Kidney epithelial cell (primary cell): ENCODE results near the gene DLEC1. TPM values are rescaled to one million over a fixed set of nuclear protein-coding genes. Genes with fewer than 3 reads are reported as not detected.
"Not testable (repeated sequence)": the region's sequence is repeated elsewhere in the genome, so short reads cannot be mapped to it uniquely, and the experiment has no call there.

Experiments
- DNase-seq: peaks from one replicate; pipeline ENCODE4 v3.0.0-alpha.2; 2010; ENCODE audit warnings: low read depth
- H3K27me3 ChIP-seq: 2 replicates; pipeline ENCODE4 v1.6.0; 2011; ENCODE audit warnings: low read length; ENCODE audit not compliant: control insufficient read depth, insufficient read depth
- H3K36me3 ChIP-seq: 2 replicates; pipeline ENCODE4 v1.5.1; 2011; ENCODE audit warnings: low read length; ENCODE audit not compliant: control insufficient read depth, insufficient read depth
- H3K4me3 ChIP-seq: 2 replicates; pipeline ENCODE4 v1.5.1; 2011; ENCODE audit warnings: low read depth, mild to moderate bottlenecking, control low read depth, low read length
- CTCF ChIP-seq: IDR thresholded peaks from 2 replicates; pipeline ENCODE4 v1.5.1; 2011; ENCODE audit warnings: mild to moderate bottlenecking, moderate library complexity, low read length, control low read depth, inconsistent platforms; ENCODE audit not compliant: insufficient read depth, poor library complexity, severe bottlenecking
- total RNA-seq: library from RNA; depleted of rRNA; stranded (reverse); fragments of >200 nt; gene quantifications from 2 replicates; pipeline ENCODE4 v1.2.3, GENCODE V29; 2015

DLEC1 gene
- total RNA-seq, 1 donor from 2014 or later, result 0.17 TPM

DNA sequence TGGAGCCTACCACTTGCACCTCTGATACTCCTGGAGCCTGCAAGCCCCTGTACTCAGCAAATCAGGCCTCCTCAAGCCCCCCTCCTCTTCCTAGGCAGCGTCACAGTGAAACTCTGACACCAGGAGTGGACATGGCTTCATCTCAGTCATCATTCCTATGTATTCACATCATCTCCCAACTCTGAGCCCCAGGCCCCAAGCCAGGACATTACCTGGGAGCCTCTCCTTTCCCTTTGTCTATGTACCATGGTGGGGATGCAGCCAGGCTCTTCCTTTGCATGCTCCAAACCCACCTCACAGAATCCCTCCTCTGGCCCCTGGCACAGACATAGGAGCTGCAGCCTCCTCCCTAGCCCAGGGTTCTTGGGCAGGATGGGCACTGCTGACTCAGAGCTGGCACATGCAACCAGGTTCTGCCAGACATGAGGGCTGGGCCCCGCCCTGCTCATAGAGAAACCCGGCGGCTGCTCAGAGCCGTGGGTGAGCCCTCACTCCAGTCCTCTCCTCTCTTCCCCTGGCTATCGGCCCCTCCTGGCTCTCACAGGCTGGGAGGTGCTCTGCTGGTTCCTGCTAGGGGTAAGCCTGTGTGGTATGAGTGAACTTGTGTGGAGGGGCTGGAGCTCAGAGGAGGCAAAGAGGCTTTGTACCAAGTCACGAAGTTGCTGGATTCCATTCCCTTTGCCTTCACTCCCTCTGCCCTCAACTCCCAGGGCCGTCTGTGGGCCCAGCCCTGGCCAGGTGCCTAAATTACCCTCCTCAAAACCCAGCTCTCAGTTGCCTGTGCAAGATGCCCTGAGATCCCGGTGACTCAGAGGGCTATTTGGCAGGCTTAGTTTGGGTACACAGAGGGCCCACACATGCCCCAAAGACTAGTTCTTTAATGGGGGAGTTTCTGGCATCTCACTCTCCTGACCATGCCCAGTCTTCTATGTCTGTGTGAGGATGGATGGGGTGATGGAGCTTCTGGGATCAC is 7.7 kb upstream of the DLEC1 start:
- Histone ChIP-seq H3K4me3 (no peak overlapping the region), H3K36me3 (no peaks in the 10 kb centered on the region), H3K27me3 (no peaks in the 10 kb centered on the region)
- TF ChIP-seq CTCF, result no peak
- DNase-seq, result no peak

- no peak for DNase-seq
- H3K27me3 ChIP-seq, result peaks cover 3% of the 10 kb centered on the region
- H3K4me3 ChIP-seq, result no peak overlapping the region
- H3K36me3 ChIP-seq, result no peaks in the 10 kb centered on the region
- no peak for TF ChIP-seq CTCF
These were observed 6.6 kb upstream of the DLEC1 start for GRCh38 chr3:38032328-38032865.

GRCh38 chr3:38033586-38033985 is 5.4 kb upstream of the DLEC1 start:
- not testable (repeated sequence) for H3K4me3 ChIP-seq, DNase-seq, H3K27me3 ChIP-seq, H3K36me3 ChIP-seq

DNA sequence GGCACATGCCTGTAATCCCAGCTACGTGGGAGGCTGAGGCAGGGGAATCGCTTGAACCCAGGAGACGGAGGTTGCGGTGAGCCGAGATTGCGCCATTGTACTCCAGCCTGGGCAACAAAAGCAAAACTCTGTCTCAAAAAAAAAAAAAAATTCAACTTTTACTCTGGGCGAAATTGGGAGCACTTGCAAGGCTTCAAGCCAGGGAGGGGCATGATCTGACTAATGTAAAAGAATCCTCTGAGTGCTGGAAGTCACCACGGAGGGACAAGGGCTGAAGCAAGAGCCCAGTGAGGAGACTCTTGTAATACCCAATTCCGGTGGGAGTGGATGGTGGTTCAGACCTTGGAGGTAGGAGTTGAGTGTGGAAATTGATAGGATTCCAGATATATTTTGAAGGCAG is 4.7 kb upstream of the DLEC1 start:
- not testable (repeated sequence) for H3K36me3 ChIP-seq, H3K27me3 ChIP-seq, H3K4me3 ChIP-seq, DNase-seq

- no peak for DNase-seq
- H3K27me3 ChIP-seq, result peaks cover 8% of the 10 kb centered on the region
- no peak for TF ChIP-seq CTCF
- H3K36me3 ChIP-seq, result no peaks in the 10 kb centered on the region
- no peak overlapping the region for H3K4me3 ChIP-seq
These were observed 2.7 kb upstream of the DLEC1 start for GRCh38 chr3:38036286-38036685.

GRCh38 chr3:38036906-38037305 is 2.1 kb upstream of the DLEC1 start:
- H3K27me3 ChIP-seq, result peaks cover 8% of the 10 kb centered on the region

More at GRCh38 chr3:38036906-38037305, 2.1 kb upstream of the DLEC1 start:
- Histone ChIP-seq H3K4me3 (no peak overlapping the region), H3K36me3 (no peaks in the 10 kb centered on the region)
- TF ChIP-seq CTCF, result no peak
- DNase-seq, result no peak
